Breast epithelium (tissue), 3 donors: ENCODE data around the gene ELAVL4.

Experiments used
- POLR2A ChIP-seq: fragments of 450-650 bp; IDR thresholded peaks from one replicate; pipeline ENCODE4 v1.6.1; 2016; ENCODE audit warnings: antibody characterized with exemption, mild to moderate bottlenecking, moderate library complexity
- TF ChIP-seq, protein P1 (sequence below), 3 donors: fragments of 450-650 bp; IDR thresholded peaks; one replicate each; pipeline ENCODE4 v1.5.1; 2016 to 2017; ENCODE audit warnings: antibody characterized with exemption in 3 of 3, mild to moderate bottlenecking in 3 of 3, moderate library complexity in 3 of 3

DNA sequence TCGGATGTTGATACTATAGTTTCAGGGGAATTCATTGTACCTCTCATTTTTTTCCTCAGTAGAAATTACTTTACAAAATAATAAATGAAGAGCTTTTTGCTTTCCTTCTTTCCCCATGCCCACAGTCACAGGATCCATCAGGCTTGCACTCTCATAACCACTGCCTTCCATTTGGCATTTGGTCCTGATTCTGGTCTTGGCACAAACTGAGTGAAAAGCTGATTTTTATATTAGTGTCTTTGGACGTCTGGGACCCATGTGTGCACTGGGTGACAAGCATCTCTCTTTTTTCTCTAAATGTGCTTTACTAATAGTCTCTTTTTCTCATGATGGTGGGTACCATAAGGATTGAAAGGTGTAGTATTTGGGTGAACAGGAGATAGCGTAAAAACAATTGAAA is 2.8 kb downstream of the ELAVL4 start:
- TF ChIP-seq, protein P1, sequence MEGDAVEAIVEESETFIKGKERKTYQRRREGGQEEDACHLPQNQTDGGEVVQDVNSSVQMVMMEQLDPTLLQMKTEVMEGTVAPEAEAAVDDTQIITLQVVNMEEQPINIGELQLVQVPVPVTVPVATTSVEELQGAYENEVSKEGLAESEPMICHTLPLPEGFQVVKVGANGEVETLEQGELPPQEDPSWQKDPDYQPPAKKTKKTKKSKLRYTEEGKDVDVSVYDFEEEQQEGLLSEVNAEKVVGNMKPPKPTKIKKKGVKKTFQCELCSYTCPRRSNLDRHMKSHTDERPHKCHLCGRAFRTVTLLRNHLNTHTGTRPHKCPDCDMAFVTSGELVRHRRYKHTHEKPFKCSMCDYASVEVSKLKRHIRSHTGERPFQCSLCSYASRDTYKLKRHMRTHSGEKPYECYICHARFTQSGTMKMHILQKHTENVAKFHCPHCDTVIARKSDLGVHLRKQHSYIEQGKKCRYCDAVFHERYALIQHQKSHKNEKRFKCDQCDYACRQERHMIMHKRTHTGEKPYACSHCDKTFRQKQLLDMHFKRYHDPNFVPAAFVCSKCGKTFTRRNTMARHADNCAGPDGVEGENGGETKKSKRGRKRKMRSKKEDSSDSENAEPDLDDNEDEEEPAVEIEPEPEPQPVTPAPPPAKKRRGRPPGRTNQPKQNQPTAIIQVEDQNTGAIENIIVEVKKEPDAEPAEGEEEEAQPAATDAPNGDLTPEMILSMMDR (IDR thresholded peaks at IDR 0.05), result no peak
- TF ChIP-seq POLR2A, result no peak
